ENCODE results near the gene PDE6C.

- TF ChIP-seq POLR2A (IDR thresholded peaks at IDR 0.05) (no peak), CTCF (IDR thresholded peaks at IDR 0.05) (no peak)
These were observed 103.0 kb downstream of the PDE6C start for GRCh38 chr10:93715345-93715744.

Data from adrenal gland (tissue), 5 donors.